Lung (tissue), 12 donors: ENCODE data around the gene HSPG2. TPM values are rescaled to one million over a fixed set of nuclear protein-coding genes. Genes with fewer than 3 reads are reported as not detected.

Source experiments
- ATAC-seq: fragments of 200-7000 bp; cut with Tn5 transposase; one replicate; pipeline ENCODE4 v1.9.1; 2020; ENCODE audit warnings: moderate number of reproducible peaks; ENCODE audit not compliant: insufficient read depth, low FRiP score
- DNase-seq, 3 donors: peaks; one replicate each; pipeline ENCODE4 v3.0.0-alpha.2; 2013 to 2017
- H3K27ac ChIP-seq, 2 donors: one replicate each; pipeline ENCODE4 v1.5.1; 2013; ENCODE audit warnings: mild to moderate bottlenecking in 2 of 2, moderate library complexity in 2 of 2, control low read depth in 1 of 2, inconsistent platforms in 1 of 2, low read depth in 1 of 2, low read length in 1 of 2
- H3K27me3 ChIP-seq, 3 donors: one replicate each; pipeline ENCODE4 v1.5.1; 2013; ENCODE audit warnings: low read length in 2 of 3; ENCODE audit not compliant: control insufficient read depth in 3 of 3, insufficient read depth in 3 of 3
- H3K36me3 ChIP-seq, 4 donors: one replicate each; pipeline ENCODE4 v1.5.1; 2013; ENCODE audit warnings: low read length in 4 of 4, mild to moderate bottlenecking in 1 of 4, moderate library complexity in 1 of 4; ENCODE audit not compliant: control insufficient read depth in 4 of 4, insufficient read depth in 4 of 4
- H3K4me1 ChIP-seq, 5 donors: one replicate each; pipeline ENCODE4 v1.5.1; 2013; ENCODE audit warnings: low read length in 5 of 5, mild to moderate bottlenecking in 2 of 5, moderate library complexity in 1 of 5; ENCODE audit not compliant: control insufficient read depth in 5 of 5, insufficient read depth in 5 of 5
- H3K4me3 ChIP-seq: one replicate; pipeline ENCODE4 v1.5.1; 2013; ENCODE audit warnings: mild to moderate bottlenecking, control low read depth, moderate library complexity
- H3K9ac ChIP-seq, 2 donors: one replicate each; pipeline ENCODE4 v1.5.1; 2013; ENCODE audit warnings: low read length in 2 of 2, control low read depth in 1 of 2; ENCODE audit not compliant: insufficient read depth in 1 of 2
- H3K9me3 ChIP-seq, 4 donors: one replicate each; pipeline ENCODE4 v1.5.1; 2013; ENCODE audit warnings: low read length in 3 of 4, mild to moderate bottlenecking in 1 of 4, moderate library complexity in 1 of 4; ENCODE audit not compliant: control insufficient read depth in 4 of 4, insufficient read depth in 3 of 4
- WGBS, 2 donors: extraction: QIAGEN DNeasy Blood & Tissue Kit; methylation state at CpG; one replicate each; pipeline ENCODE4 v1.1.7; 2013; 5-methylcytosine and 5-hydroxymethylcytosine counted together
- polyA plus RNA-seq, 2 donors: library from polyadenylated mRNA; stranded (reverse); fragments of 200-250 nt; gene quantifications; one replicate each; pipeline ENCODE4 v1.2.1, GENCODE V29; 2013
- total RNA-seq, 2 donors: library from RNA; depleted of rRNA in 1 of 2; stranded (reverse); fragments of >200 nt in 1 of 2; gene quantifications; one replicate each; pipeline ENCODE4 v1.2.1, GENCODE V29; 2014 to 2021
- TF ChIP-seq, protein P1 (sequence below): IDR thresholded peaks from 2 replicates; pipeline ENCODE4 v1.5.1; 2012; ENCODE audit warnings: mild to moderate bottlenecking; ENCODE audit errors: control extremely low read depth, extremely low read depth
- donor health status: control.
- donor health status: control.
- donor health status: Bipolar disorder and iron deficiency.
- donor health status: healthy.
- donor health status: DM: yes; HTN: yes; CAD: no.

The HSPG2 gene
- total and polyA plus RNA-seq, 4 donors, result 58.0 to 335 (median 140) TPM

DNA sequence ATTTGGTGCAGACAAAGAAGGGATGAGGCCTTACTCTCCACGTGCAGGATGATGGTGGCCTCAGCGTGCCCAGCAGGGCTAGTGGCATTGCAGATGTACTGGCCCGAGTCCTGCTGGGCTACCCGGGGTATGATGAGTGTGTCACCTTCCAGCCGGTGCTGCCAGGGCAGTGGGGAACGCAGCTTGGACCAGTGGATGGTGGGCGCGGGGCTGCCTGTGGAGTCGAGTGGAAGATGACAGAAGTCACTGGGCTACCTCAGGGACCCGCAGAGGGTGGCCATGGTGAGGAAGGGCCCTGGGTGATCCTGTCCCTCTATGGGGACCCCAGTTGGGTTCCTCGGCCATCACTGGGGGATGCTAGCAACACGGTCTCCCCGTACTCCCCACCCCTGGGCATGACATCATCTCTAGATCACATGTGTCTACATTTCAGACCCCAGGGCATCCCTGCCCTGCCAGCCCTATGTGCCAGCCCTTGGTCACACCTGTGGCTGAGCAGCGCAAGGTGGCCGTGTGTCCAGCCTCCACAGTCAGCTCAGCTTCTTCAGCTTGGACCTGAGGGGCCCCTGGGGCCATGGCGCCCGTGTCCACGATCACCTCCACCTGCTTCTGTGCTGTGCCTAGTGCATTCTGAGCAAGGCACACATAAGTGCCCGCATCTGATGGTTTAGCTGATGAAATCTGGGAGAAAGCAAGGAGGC, 97.6 kb downstream of the HSPG2 start:
- Histone ChIP-seq H3K4me3 (no peak overlapping the region), H3K27ac (no peak overlapping the region), H3K4me1 (no peaks in the 10 kb centered on the region), H3K27me3 (no peaks in the 10 kb centered on the region), H3K9me3 (peaks cover 0 to 5% (median 2%) of the 10 kb centered on the region in 4 donors), H3K9ac (no peak overlapping the region), H3K36me3 (peaks cover 18 to 59% (median 33%) of the 10 kb centered on the region in 4 donors)
- TF ChIP-seq, protein P1, sequence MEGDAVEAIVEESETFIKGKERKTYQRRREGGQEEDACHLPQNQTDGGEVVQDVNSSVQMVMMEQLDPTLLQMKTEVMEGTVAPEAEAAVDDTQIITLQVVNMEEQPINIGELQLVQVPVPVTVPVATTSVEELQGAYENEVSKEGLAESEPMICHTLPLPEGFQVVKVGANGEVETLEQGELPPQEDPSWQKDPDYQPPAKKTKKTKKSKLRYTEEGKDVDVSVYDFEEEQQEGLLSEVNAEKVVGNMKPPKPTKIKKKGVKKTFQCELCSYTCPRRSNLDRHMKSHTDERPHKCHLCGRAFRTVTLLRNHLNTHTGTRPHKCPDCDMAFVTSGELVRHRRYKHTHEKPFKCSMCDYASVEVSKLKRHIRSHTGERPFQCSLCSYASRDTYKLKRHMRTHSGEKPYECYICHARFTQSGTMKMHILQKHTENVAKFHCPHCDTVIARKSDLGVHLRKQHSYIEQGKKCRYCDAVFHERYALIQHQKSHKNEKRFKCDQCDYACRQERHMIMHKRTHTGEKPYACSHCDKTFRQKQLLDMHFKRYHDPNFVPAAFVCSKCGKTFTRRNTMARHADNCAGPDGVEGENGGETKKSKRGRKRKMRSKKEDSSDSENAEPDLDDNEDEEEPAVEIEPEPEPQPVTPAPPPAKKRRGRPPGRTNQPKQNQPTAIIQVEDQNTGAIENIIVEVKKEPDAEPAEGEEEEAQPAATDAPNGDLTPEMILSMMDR, result no peak
- 93% methylated on average over 19 of the region's 19 CpGs for WGBS, 2 donors
- ATAC-seq (no peak), DNase-seq (no peak)

DNA sequence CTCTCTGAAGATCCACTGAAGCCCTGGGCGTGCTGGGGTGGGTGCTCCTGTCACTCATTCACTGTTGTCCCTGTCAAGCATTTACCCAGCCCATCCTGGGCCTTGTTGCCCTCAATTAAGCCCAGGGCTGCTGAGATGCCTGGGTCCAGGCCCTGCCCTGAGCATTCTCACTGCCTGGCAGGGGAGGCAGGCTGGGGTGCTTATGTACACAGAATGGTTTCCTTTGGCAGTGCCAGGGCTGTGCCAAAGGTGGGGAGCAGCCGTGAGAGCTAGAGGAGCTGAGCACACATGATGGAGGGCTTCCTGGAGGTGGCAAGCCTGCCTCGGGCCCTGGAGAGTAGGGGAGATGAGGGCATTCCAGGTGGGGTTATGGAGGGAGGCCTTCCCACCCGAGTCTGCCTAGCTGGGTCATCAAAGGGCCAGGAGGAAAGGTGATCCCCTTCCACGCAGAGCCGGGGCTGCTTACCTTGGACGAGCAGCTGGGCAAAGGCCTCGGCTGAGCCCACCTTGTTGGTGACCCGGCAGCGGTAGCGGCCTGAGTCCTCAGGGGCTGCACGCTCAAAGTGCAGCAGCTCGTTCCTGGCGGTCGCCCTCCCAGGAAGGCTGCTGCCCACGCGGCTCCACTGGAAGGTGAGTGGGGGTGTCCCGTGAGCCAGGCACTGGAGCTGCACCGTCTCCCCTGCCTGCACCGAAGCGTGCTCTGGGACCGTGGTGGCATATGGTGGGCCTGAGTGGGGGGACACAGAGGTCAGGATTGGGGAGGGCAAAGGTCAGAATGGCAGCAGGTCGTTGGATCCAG, 98.6 kb downstream of the HSPG2 start:
- TF ChIP-seq, protein P1, result no peak
- H3K27ac ChIP-seq, result no peak overlapping the region
- no peak overlapping the region for H3K9ac ChIP-seq
- peaks cover 27 to 56% (median 39%) of the 10 kb centered on the region in 4 donors for H3K36me3 ChIP-seq
- no peaks in the 10 kb centered on the region for H3K4me1 ChIP-seq
- no peak for DNase-seq
- no peak overlapping the region for H3K4me3 ChIP-seq
- whole genome bisulfite sequencing, 2 donors, result 91 to 93% methylated on average over 23 of the region's 23 CpGs
- no peak for ATAC-seq
- no peaks in the 10 kb centered on the region for H3K27me3 ChIP-seq
- H3K9me3 ChIP-seq, result peaks cover 0 to 7% (median 4%) of the 10 kb centered on the region in 4 donors

DNA sequence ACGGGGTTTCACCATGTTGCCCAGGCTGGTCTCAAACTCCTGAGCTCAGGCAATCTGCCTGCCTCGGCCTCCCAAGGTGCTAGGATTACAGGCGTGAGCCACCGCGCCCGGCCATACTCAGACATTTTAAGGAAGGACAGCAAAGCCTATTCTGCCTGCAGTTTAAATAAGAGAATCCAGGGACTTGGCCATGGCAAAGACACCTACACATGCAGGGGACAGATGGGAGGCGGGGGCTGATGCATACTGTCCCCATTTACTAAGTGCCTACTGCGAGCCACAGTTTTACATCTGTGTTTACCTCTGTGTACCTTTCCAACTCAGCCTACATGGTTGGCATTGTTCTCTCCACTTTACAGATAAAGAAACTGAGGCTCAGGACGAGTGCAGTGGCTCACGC, 99.6 kb downstream of the HSPG2 start:
- TF ChIP-seq, protein P1, result no peak

More for the DNA sequence above, 99.6 kb downstream of the HSPG2 start:
- Histone ChIP-seq H3K36me3 (peaks cover 33 to 59% (median 43%) of the 10 kb centered on the region in 4 donors), H3K9me3 (peaks cover 0 to 11% (median 4%) of the 10 kb centered on the region in 4 donors), H3K4me3 (no peak overlapping the region), H3K27ac (no peak overlapping the region), H3K9ac (no peak overlapping the region), H3K4me1 (no peaks in the 10 kb centered on the region), H3K27me3 (no peaks in the 10 kb centered on the region)
- ATAC-seq, result no peak
- 97% methylated on average over 10 of the region's 10 CpGs for WGBS, 2 donors
- no peak for DNase-seq
